Peyer's patch (tissue), 4 donors: ENCODE measurements around the gene LYRM9.

Experiments used
- POLR2A ChIP-seq, 2 donors: fragments of 450-650 bp; IDR thresholded peaks; one replicate each; pipeline ENCODE4 v1.5.1; 2017; ENCODE audit warnings: antibody characterized with exemption in 2 of 2, mild to moderate bottlenecking in 2 of 2, moderate library complexity in 2 of 2
- TF ChIP-seq, protein P1 (sequence below), 6 experiments: fragments of 450-650 bp in 4 of 6; fragments of 200-600 bp in 2 of 6; sonication (generic) in 1 of 6; IDR thresholded peaks; one replicate each; pipeline ENCODE4 v1.5.1; 2017 to 2019; ENCODE audit warnings: antibody characterized with exemption in 6 of 6, mild to moderate bottlenecking in 3 of 6, moderate library complexity in 1 of 6

DNA sequence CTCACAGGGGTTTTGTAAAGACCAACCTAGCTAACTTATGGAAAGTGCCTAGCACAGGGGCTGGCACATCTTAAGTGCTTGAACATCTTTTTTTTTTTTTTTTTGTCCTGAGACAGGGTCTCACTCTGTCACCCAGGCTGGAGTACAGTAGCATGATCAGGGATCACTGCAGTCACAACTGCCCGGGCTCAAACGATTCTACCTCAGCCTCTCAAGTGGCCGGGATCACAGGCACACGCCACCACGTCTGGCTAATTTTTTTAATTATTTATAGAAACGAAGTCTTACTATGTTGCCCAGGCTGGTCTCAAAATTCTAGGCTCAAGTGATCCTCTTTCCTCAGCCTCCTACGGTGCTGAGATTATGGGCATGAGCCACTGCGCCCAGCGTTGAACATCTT lies 1.3 kb downstream of the LYRM9 start:
- TF ChIP-seq, protein P1, sequence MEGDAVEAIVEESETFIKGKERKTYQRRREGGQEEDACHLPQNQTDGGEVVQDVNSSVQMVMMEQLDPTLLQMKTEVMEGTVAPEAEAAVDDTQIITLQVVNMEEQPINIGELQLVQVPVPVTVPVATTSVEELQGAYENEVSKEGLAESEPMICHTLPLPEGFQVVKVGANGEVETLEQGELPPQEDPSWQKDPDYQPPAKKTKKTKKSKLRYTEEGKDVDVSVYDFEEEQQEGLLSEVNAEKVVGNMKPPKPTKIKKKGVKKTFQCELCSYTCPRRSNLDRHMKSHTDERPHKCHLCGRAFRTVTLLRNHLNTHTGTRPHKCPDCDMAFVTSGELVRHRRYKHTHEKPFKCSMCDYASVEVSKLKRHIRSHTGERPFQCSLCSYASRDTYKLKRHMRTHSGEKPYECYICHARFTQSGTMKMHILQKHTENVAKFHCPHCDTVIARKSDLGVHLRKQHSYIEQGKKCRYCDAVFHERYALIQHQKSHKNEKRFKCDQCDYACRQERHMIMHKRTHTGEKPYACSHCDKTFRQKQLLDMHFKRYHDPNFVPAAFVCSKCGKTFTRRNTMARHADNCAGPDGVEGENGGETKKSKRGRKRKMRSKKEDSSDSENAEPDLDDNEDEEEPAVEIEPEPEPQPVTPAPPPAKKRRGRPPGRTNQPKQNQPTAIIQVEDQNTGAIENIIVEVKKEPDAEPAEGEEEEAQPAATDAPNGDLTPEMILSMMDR (IDR thresholded peaks at IDR 0.05) = no peak
- TF ChIP-seq POLR2A (IDR thresholded peaks at IDR 0.05) = no peak
